Left hindlimb (tissue), 1 donor: ENCODE data around the gene KPTN.

Experiments used
- DNase-seq: peaks from one replicate; pipeline ENCODE4 v3.0.0-alpha.2; 2018

Gene KPTN

GRCh38 chr19:47464675-47465419 is 19.2 kb downstream of the KPTN start:
- DNase-seq: no peak

- no peak for DNase-seq
Observed at GRCh38 chr19:47461876-47462275, 22.1 kb downstream of the KPTN start.

- no peak for DNase-seq
Observed at GRCh38 chr19:47459477-47459876, 24.5 kb downstream of the KPTN start.

- DNase-seq: no peak
Observed at GRCh38 chr19:47458672-47459071, 25.3 kb downstream of the KPTN start.

GRCh38 chr19:47456721-47457474 is 27.1 kb downstream of the KPTN start:
- DNase-seq: no peak

GRCh38 chr19:47450478-47450877 is 33.5 kb downstream of the KPTN start:
- no peak for DNase-seq

- no peak for DNase-seq
Observed at GRCh38 chr19:47448360-47448727, 35.7 kb downstream of the KPTN start.

GRCh38 chr19:47447470-47448359 is 36.3 kb downstream of the KPTN start:
- DNase-seq: peak; percentile 41

GRCh38 chr19:47446534-47447469 is 37.2 kb downstream of the KPTN start:
- DNase-seq: no peak

- DNase-seq: no peak
Observed at GRCh38 chr19:47445937-47446402, 38.0 kb downstream of the KPTN start.

- no peak for DNase-seq
Observed at GRCh38 chr19:47445527-47445926, 38.5 kb downstream of the KPTN start.

- DNase-seq: no peak
Observed at GRCh38 chr19:47444388-47444821, 39.6 kb downstream of the KPTN start.

- DNase-seq: no peak
Observed at GRCh38 chr19:47443331-47443730, 40.7 kb downstream of the KPTN start.

- DNase-seq: no peak
Observed at GRCh38 chr19:47438793-47439220, 45.2 kb downstream of the KPTN start.

GRCh38 chr19:47437500-47437899 is 46.5 kb downstream of the KPTN start:
- no peak for DNase-seq

- DNase-seq: no peak
Observed at GRCh38 chr19:47436712-47437401, 47.2 kb downstream of the KPTN start.

- no peak for DNase-seq
Observed at GRCh38 chr19:47435883-47436417, 48.1 kb downstream of the KPTN start.

GRCh38 chr19:47435196-47435595 is 48.8 kb downstream of the KPTN start:
- no peak for DNase-seq

- DNase-seq: no peak
Observed at GRCh38 chr19:47434088-47434487, 49.9 kb downstream of the KPTN start.

- no peak for DNase-seq
Observed at GRCh38 chr19:47433121-47433520, 50.9 kb downstream of the KPTN start.

- DNase-seq: no peak
Observed at GRCh38 chr19:47432499-47432898, 51.5 kb downstream of the KPTN start.
